Stimulated activated CD4-positive, alpha-beta T cell treated with anti-CD3 and anti-CD28 coated beads, Interleukin-15, amount 100 ng/mL, for 24 hours (primary cell): Measurements from ENCODE around the gene JAKMIP1.

Experiments
- DNase-seq: peaks from one replicate; pipeline ENCODE4 v3.0.0-alpha.2; 2020

The JAKMIP1 gene

GRCh38 chr4:6200011-6200921 is at the start of gene JAKMIP1:
Gene JAKMIP1, minus strand, starts transcription at chr4:6200549. Its CDS starts 87,699 bp downstream, at chr4:6112850.
- peak; percentile 87 for DNase-seq

- DNase-seq, result no peak
Measured at GRCh38 chr4:6248394-6248793, 48.0 kb upstream of the JAKMIP1 start.

GRCh38 chr4:6246170-6246634 is 45.9 kb upstream of the JAKMIP1 start:
- DNase-seq, result no peak

GRCh38 chr4:6245246-6246169 is 45.2 kb upstream of the JAKMIP1 start:
- DNase-seq, result no peak

GRCh38 chr4:6242271-6243029 is 42.1 kb upstream of the JAKMIP1 start:
- no peak for DNase-seq

- no peak for DNase-seq
Measured at GRCh38 chr4:6241062-6241845, 40.9 kb upstream of the JAKMIP1 start.

- no peak for DNase-seq
Measured at GRCh38 chr4:6239968-6240367, 39.6 kb upstream of the JAKMIP1 start.

GRCh38 chr4:6239486-6239885 is 39.1 kb upstream of the JAKMIP1 start:
- no peak for DNase-seq

- DNase-seq, result no peak
Measured at GRCh38 chr4:6236816-6237390, 36.6 kb upstream of the JAKMIP1 start.

- DNase-seq, result no peak
Measured at GRCh38 chr4:6235901-6236640, 35.7 kb upstream of the JAKMIP1 start.

GRCh38 chr4:6235012-6235411 is 34.7 kb upstream of the JAKMIP1 start:
- no peak for DNase-seq

GRCh38 chr4:6233929-6234328 is 33.6 kb upstream of the JAKMIP1 start:
- no peak for DNase-seq

- no peak for DNase-seq
Measured at GRCh38 chr4:6232836-6233785, 32.8 kb upstream of the JAKMIP1 start.

- DNase-seq, result no peak
Measured at GRCh38 chr4:6231663-6232165, 31.4 kb upstream of the JAKMIP1 start.

- no peak for DNase-seq
Measured at GRCh38 chr4:6230827-6231662, 30.7 kb upstream of the JAKMIP1 start.

- no peak for DNase-seq
Measured at GRCh38 chr4:6230502-6230785, 30.1 kb upstream of the JAKMIP1 start.

- DNase-seq, result no peak
Measured at GRCh38 chr4:6229671-6230501, 29.5 kb upstream of the JAKMIP1 start.

GRCh38 chr4:6229095-6229494 is 28.7 kb upstream of the JAKMIP1 start:
- no peak for DNase-seq
